HG02763 (cell line): ENCODE results near the gene RPE65.
"Not testable (repeated sequence)": the region's sequence is repeated elsewhere in the genome, so short reads cannot be mapped to it uniquely, and the experiment has no call there.

ENCODE experiments used
- ATAC-seq: cut with Tn5 transposase; IDR thresholded peaks from one replicate; pipeline ENCODE4 v1.9.1; 2021; ENCODE audit warnings: mild to moderate bottlenecking, moderate library complexity; ENCODE audit not compliant: unreplicated experiment

Gene RPE65

GRCh38 chr1:68454534-68454933 is 4.8 kb upstream of the RPE65 start:
- ATAC-seq = no peak

DNA sequence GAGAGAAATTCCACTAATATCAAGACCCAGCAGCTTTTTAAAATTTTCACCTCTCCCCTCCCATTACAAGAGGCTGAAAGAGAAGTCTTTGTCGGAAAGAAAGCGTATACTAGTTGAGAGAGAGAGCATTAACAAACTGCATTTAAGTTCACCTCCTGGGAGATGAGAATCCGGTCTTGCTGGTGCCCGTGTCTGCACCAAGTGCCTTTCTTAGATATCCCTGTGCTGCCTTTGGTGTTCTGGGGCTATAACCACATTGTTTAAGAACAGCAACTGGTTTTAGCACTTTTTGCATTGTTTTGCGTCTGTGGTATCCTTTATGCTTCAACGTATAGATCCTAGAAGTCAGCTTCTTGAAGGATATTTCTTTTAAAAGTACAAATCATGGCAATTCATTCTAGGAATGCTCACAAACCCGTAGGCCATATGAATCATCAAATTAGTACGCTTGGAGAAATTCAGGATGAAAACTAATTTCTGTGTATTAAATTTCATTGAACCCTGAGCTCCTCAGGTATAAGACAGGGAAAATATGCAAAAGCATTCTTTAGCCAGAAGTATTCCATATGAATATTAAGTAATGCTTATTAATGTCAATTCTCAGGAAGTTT is 3.4 kb upstream of the RPE65 start:
- ATAC-seq = no peak

GRCh38 chr1:68448365-68448764 is 1.4 kb downstream of the RPE65 start:
- ATAC-seq = no peak

DNA sequence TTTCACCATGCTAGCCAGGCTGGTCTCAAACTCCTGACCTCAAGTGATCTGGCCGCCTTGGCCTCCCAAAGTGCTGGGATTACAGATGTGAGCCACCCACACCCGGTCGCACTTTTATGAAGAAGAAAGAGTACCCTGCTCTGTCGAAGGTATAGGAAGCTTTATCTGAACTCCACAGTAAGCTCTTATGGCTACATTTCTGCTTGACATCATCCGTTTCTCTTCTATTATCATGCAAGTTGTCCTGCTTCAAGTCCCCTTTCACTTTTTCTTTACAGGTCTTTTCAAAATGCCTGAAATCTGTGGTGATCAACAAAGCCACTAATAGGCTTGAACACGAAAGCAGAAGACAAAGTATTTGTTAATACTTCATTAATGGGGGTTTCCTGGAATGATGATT is 4.0 kb downstream of the RPE65 start:
- no peak for ATAC-seq

GRCh38 chr1:68442822-68443556 is 6.8 kb downstream of the RPE65 start:
- ATAC-seq = peak; percentile 71

DNA sequence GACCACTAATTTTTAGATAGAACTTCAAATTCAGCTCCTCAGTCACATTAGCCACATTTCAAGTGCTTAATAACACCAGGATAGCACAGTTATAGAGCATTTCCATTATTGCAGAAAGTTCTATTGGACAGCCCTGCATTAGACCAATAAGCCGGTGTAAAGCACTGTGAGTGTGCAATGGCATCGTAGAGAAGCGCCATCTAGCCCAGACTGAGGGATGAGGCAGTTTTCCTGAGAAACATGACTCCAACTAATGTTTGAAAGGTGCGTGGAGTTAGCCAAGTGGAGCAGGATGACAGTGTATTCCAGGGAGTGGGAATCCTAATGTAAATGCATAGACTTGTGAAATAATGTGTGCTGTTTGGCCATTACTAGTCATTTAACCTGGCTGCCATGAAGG is 7.7 kb downstream of the RPE65 start:
- ATAC-seq = no peak

DNA sequence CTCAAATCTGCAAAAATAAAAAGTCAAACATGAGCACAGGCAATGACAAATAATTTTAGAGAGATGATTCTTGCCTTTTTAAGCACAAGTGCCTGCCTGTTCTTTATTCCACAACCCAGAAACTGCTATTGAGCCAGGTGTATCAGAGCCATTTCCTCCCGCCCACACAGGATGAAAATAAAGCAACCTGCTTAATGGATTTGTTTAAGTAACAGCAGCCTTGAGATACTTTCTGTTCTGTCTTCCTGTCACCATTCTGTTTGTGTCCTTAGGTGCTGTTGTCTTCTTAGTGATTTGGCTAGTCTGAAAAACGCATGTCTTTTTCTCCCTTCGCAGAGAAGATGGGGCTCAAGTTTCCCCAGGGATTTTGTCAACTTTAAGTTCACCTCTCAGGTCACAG is 11.4 kb downstream of the RPE65 start:
- no peak for ATAC-seq

GRCh38 chr1:68433395-68433794 is 16.4 kb downstream of the RPE65 start:
- ATAC-seq = no peak

DNA sequence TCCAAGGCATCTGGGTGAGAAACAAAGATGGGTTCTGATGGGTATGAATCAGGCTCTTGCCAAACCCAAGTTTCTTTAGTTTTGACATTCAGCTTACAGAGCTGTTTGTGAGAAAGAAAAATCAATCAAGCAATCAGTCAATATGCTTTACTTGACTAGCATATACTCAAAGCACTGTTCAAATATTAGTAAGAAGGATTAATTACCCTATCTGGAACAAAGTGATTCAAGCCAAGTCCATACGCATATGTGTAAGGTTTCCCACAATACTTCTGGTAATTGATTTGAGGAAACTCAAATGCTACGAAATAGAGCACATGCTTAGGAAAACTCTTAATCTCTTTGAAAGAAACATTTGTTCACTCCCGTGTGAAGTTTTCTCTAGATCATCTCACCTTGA is 18.7 kb downstream of the RPE65 start:
- no peak for ATAC-seq

DNA sequence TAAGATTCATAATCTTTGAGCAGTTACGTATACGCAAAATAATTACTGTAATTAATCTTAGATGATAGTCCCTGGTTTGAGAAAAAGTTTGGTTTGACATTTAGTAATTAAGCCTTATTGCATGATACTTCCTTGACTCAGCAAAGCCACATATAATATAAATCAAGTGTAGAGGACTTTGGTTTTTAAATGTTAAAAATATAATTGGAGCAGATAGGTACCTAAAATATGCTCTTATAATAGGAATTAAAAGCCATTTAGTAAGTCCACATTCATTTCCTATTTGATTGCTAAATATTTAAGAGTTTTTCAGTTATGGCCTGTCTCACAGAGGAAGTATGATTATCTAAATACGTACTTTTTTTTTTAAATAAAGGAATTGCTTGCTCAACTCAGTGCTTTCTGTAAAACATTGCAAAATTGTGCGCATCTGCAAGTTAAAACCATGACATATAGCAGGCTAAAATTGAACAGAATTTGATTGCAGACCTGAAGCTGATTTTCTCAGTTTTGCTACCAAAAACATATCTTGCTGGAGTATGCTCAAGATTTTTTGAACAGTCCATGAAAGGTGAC is 20.4 kb downstream of the RPE65 start:
- no peak for ATAC-seq

GRCh38 chr1:68426594-68426993 is 23.2 kb downstream of the RPE65 start:
- no peak for ATAC-seq

DNA sequence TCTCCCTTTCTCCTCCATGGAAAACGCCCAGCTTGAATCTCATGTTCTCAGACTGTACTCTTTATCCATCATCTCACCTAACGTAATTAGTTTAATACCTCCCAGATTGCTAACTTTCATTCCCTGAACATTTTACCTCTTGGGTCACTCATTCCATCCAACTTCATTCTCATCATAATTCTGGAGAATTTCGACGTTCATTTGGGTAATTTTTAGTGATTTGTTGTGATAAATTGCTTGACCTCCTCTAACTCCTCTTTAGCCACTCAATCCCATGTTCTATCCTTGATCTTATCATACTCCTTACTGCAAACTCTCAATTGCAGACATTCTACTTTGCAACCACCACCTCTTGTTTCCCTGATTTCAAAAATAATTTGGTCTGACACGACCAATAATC is 28.4 kb downstream of the RPE65 start:
- ATAC-seq = no peak

DNA sequence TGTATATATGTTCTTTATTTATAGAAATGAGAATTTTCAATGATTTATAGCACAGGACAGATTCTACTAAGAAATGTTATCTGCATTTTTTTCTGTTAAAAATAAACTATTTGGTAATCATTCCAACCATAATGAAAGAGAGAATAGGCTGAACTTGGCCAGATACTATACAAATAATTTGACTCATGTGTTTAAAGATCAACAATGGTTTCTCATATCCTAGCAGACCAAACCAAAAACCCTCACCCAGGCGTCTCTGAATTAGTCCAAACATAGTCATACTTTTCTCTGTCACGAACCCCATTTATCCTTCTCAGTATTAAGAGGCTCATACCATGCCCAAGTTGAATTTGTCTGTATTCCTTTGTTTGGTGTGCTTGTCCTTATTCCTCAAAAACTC is 40.3 kb downstream of the RPE65 start:
- no peak for ATAC-seq

GRCh38 chr1:68401506-68401905 is 48.2 kb downstream of the RPE65 start:
- no peak for ATAC-seq

DNA sequence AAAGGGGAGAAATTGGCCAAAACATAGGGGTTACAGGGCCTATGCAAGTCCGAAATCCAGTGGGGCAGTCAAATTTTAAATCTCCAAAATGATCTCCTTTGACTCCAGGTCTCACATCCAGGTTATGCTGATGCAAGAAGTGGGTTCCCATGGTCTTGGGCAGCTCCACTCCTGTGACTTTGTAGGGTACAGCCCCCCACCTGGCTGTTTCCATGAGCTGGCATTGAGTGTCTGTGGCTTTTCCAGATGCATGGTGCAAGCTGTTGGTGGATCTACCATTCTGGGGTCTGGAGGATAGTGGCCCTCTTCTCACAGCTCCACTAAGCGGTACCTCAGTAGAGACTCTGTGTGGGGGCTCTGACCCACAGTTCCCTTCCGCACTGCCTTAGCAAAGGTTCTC is 54.2 kb downstream of the RPE65 start:
- ATAC-seq = not testable (repeated sequence)

GRCh38 chr1:68392474-68392873 is 57.3 kb downstream of the RPE65 start:
- not testable (repeated sequence) for ATAC-seq

- ATAC-seq = not testable (repeated sequence)
Measured at GRCh38 chr1:68385798-68386524, 63.8 kb downstream of the RPE65 start.

GRCh38 chr1:68384872-68385411 is 64.8 kb downstream of the RPE65 start:
- no peak for ATAC-seq

DNA sequence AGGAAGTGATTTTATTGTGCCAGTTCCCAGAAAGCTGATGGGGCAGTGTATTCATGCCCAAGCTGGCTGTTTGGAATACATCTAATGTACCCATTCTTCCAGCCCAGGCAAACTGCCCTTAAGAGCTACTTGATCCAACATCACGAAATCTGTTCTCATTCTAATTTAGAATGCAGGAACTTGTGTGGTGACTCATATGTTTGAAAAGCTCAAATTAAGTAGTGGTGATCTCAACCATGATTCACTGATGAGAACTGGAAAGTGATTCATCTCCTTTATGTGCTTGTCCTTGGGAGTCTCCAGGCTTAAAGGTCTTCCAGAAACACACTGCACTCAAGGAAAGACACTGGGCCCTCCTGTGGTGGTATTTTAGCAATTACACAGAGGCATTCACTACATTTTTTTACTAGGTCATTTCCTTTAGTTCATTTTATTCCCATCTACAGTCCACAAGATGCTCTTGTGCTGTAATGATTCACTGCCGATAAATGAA is 65.4 kb downstream of the RPE65 start:
- no peak for ATAC-seq

DNA sequence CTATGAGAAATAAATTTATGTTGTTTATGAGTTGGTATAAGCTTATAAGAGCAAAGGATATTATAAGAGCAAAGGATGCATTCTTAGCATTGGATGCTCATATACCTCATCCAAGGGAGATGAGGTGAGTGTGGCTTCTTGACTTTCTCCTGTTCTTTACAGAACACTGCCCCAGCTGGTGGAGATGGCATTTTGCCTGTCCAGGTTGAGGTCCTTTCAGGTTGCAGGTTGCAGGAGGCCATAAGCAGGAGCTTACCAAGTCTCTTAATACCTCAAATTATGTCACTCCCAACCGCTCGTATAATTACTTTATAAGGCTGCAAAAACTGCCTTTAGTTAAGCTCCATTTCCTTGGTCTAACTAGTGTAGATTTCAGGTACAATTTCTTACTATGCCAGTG is 66.7 kb downstream of the RPE65 start:
- ATAC-seq = no peak

GRCh38 chr1:68379085-68379478 is 70.7 kb downstream of the RPE65 start:
- no peak for ATAC-seq
